ENCODE measurements around the gene LRPAP1.

Gene LRPAP1

GRCh38 chr4:3531318-3531878 lies 824 bp downstream of the LRPAP1 start:
- no peak for DNase-seq (ENCODE audit: low spot score)

- DNase-seq (ENCODE audit: low spot score), result no peak
Measured at GRCh38 chr4:3530663-3531254, 1.5 kb downstream of the LRPAP1 start.

DNA sequence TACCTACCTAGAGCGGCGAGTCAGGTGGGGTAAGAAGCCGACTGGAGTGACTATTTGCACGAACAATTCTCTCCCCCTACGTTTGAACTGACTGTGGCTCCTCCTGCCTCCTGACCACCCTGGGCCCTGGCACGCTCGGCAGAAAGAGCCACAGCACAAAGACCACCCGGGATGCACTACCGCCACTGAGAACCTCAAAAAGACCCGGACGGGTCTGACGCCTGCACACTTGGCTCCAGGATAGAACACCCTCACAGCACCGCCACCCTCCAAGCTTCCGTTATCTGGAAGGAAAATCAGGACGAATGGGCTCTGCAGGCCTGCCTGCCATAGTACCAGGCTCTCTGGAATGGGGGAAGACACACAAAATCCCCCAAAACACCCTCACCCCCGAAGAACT lies 2.2 kb downstream of the LRPAP1 start:
- DNase-seq (ENCODE audit: low spot score), result no peak

DNA sequence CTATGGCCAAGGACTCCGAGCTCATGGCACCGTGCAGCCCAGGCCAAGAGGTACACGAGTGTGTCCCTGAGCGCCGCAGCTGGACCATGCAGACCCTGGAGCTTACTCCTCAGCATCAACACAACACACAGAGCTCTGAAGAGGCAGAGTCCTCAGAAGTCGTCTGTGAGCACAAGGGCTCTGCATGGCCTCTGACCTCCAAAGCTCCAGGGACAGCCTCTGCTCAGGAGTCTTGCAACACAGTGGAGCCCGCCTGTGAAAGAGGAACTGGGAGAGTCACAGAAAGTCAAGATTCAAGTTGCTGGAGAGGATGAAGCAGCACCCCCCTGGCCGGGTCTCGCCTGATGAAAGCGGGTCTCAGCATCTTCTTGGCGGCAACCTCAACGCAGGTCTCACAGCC lies 2.9 kb downstream of the LRPAP1 start:
- no peak for DNase-seq (ENCODE audit: low spot score)

DNA sequence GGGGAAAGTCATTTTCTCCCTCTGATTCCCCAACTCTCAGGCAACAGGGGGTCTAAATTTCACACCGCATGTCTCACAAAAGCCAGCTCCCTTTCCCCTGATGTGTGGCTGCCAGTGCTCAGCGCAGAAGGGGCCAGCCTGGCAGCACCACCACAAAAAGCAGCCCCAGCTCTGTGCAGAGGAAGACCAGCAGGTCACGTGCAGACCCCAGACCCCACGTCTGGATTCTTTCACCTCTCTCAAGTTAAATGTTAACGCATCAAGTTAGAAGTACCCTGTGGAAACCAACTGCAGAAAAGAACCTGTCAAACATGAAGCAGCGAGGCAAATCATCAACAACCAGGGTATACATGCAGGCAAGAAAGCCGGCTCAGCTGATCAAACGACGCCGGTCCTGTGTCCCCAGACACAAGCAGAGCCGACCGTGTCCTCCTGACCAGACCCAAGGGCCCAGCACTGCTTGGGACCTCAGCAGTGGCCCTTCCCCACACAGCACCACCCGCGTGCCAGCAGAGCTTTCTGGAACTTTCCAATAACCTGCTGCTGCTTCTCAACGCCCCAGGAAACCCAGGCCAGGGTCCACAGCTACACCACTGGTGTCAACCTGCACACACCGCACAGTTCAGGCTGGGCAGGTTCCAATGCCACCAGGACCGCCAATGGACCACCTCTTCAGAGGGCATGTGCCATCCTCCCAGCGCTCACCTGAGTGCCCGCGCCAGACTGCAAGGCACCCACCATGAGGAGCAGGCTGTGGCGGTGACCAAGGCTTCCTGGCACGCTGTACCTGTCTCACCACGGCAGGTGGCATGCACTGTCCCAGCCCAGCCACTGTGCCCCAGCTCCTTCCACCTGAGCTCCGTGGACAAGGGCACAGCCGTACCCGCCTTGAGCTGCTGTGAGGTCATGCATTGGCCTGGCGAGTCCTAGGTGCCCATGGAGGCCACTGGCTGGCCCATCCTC lies 4.0 kb downstream of the LRPAP1 start:
- DNase-seq (ENCODE audit: low spot score), result no peak

DNA sequence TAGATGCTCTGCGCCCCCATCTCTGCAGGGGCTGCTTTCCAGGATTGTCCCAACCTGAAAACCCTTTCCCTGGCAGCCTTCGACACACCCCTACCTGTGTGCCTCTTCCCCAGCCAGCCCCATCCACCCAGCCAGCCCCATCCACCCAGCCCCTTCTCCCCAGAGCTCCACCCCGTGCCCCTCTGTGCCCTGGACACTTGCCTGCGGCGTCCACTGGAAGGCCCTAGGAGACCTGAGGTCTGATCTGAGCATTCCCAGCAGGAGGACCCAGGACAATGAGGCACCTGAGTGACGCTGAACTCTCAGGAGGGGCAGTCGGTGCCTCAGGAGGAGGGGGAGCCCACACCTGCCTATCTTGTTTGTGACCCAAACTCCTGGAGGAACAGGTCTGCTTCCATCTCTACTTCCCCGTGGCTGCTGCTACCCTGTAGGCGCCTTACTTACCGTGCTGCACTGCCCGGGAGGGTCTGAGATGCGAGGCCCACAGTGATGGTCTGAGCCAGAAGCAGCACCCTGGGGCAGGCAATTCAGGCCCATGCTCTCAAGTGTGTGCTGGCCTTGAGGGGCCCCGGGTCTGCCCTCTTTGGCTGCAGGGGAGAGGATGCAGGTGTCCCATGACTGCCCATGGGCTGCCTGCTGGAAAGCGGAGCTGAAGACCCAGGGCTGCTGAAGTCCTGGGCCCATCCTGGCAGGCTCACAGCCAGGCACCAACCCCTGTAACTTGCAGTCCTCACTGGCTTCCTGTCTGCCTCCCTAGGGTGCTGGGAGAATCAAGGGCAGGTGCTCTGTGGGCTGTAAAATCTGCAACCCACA lies 4.9 kb downstream of the LRPAP1 start:
- DNase-seq (ENCODE audit: low spot score), result no peak

GRCh38 chr4:3526456-3526855 lies 5.8 kb downstream of the LRPAP1 start:
- no peak for DNase-seq (ENCODE audit: low spot score)

DNA sequence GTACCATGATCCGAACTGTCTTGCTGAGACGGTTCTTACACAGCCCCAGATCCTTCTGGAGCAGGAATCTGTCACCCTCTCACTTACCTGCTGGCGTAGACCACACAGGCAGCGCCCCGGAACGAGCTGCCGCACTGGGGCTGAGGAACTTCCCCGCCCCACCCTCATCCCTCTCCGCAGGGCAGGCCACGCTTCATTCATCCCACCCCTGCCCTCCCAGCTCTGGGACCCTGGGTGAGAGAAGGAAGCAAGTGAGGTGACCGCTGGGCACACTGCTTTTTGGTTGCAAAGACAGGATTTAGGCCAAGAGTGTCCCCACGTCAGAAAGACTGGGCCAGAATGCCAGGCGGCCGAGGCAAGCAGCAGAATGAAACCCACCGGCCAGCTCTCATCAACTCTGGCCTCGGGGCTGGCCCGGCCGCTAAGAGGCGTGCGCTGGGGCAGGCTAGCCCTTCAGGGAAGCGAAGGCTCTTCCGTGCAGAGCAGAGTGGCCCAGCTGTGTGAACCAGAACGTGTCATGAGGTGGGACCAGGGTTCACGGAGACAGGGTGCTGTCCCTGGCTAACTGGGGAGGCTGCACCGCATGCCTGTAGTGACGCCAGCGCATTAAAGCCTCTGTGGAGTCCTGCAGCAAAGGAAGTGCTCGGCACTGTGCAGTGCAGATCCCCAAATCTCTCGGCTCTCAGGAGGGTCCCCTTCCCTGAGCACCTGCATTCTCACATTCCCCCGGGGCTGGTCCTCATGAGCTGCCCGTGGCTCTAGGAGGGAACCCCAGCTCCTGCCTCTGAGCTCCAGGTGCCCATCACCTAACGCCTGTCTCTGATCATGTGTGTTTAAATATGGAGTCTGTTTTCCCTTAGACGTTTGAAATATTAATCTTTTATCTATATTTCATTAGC lies 6.4 kb downstream of the LRPAP1 start:
- no peak for DNase-seq (ENCODE audit: low spot score)

GRCh38 chr4:3524920-3525319 lies 7.3 kb downstream of the LRPAP1 start:
- no peak for DNase-seq (ENCODE audit: low spot score)

- DNase-seq (ENCODE audit: low spot score), result no peak
Measured at GRCh38 chr4:3524349-3524748, 7.9 kb downstream of the LRPAP1 start.

DNA sequence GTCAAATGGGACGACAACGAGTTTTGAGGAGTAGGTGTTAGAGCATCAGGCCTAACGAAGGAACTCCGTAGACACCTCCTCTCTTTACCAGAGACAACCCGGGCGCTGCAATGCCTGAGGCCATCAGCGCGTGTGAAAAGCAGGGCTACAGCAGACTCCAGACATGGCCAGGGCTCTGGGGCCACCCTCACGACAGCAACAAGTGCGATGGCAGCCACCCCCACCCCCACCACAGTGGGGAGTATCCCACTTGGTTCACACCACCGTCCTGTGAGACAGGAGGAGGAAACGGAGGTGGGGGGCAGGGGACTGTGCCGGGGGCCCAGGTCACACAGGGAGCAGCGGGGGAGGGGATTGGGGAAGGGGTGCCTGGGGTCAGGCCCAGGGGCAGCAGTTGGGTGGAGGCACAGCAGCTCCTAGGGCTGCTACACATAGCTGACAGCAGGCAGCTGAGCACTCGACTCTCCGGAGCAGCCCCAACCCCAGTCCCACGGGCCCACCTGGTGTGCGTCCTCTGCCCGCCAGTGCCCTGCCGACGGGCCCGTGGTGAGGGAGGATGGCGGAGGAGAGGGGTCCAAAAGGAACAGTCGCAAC lies 8.5 kb downstream of the LRPAP1 start:
- no peak for DNase-seq (ENCODE audit: low spot score)

- DNase-seq (ENCODE audit: low spot score), result no peak
Measured at GRCh38 chr4:3523146-3523627, 9.0 kb downstream of the LRPAP1 start.

- DNase-seq (ENCODE audit: low spot score), result no peak
Measured at GRCh38 chr4:3522651-3523050, 9.6 kb downstream of the LRPAP1 start.

DNA sequence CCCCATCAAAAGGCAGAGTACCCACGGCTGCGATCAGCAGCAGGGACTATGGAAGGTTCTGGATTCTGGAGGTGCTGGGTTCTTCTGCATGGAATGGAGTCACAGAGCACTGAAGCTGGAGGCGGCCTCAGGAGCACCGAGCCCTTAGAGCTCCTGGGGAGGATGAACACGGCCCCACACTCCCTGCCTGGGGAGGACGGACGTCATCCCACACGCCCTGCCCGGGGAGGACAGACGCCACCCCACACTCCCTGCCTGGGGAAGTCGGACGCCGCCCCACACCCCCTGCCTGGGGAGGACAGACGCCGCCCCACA lies 9.9 kb downstream of the LRPAP1 start:
- no peak for DNase-seq (ENCODE audit: low spot score)

GRCh38 chr4:3521621-3522325 lies 10.4 kb downstream of the LRPAP1 start:
- no peak for DNase-seq (ENCODE audit: low spot score)

GRCh38 chr4:3520796-3521600 lies 11.2 kb downstream of the LRPAP1 start:
- DNase-seq (ENCODE audit: low spot score), result no peak

DNA sequence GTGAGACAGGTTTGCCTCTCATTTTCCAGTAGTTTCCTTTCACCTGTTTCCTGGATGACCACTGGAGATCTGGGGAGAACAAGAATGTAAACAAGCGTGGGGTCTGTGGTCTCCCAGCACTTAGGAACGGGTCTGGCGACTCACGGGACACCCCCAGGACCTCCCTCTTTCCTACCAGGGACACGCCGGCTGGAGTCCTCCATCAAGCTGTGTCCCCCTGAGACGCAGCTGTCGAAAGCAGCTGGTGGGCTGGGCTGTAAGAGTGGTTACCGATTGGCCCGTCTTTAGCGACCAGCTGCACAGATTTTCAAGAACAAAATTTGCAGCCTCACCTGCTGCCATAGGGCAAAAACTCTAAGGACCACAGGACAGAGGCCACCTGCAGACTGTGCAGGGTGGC lies 11.9 kb downstream of the LRPAP1 start:
- DNase-seq (ENCODE audit: low spot score), result no peak

GRCh38 chr4:3519468-3520264 lies 12.6 kb downstream of the LRPAP1 start:
- DNase-seq (ENCODE audit: low spot score), result no peak

- no peak for DNase-seq (ENCODE audit: low spot score)
Measured at GRCh38 chr4:3518941-3519340, 13.3 kb downstream of the LRPAP1 start.
